Measurements from ENCODE around the gene DNAH14. TPM values are rescaled to one million over a fixed set of nuclear protein-coding genes. Genes with fewer than 3 reads are reported as not detected.

The DNAH14 gene
- total RNA-seq, 1 experiment from 2014 or later, result 39.7 TPM

- H3K23ac ChIP-seq (ENCODE audit: insufficient read length, low read depth, low read length), result no peak overlapping the region
- H3K9me3 ChIP-seq (ENCODE audit: control insufficient read depth, low read depth, low read length), result no peaks in the 10 kb centered on the region
- no peak overlapping the region for H2AK5ac ChIP-seq (ENCODE audit: insufficient read length, low read length)
- H4K91ac ChIP-seq (ENCODE audit: insufficient read length, low read depth, low read length), result no peak overlapping the region
- H3K27me3 ChIP-seq (ENCODE audit: insufficient read depth, low read length), result no peaks in the 10 kb centered on the region
- no peak overlapping the region for H2BK12ac ChIP-seq (ENCODE audit: insufficient read length, low read depth, low read length)
- Mint-ChIP-seq H3K4me1 (no peaks in the 10 kb centered on the region), H3K27me3 (ENCODE audit: low read depth) (peaks cover 4% of the 10 kb centered on the region), H3K36me3 (ENCODE audit: insufficient read depth in 1 of 3, low read depth in 3 of 3) (no peaks in the 10 kb centered on the region), H3K9me3 (no peaks in the 10 kb centered on the region), H3K4me3 (no peak overlapping the region), H3K27ac (no peak overlapping the region)
- no peak overlapping the region for H4K8ac ChIP-seq (replicated peaks; ENCODE audit: insufficient read length, low read depth, low read length)
- no peak overlapping the region for H3K4ac ChIP-seq (ENCODE audit: low read depth, low read length)
- no peak overlapping the region for H3K14ac ChIP-seq (ENCODE audit: insufficient read depth, low read length)
- H3K79me2 ChIP-seq (ENCODE audit: insufficient read depth, low read length), result no peaks in the 10 kb centered on the region
- H3K79me1 ChIP-seq (ENCODE audit: insufficient read depth, low read depth, low read length, poor library complexity, severe bottlenecking), result no peaks in the 10 kb centered on the region
- H3K23me2 ChIP-seq (ENCODE audit: insufficient read length, low read depth, low read length, poor library complexity, severe bottlenecking), result no peaks in the 10 kb centered on the region
- H4K5ac ChIP-seq (ENCODE audit: insufficient read length, low read depth, low read length), result no peak overlapping the region
- H3K9ac ChIP-seq (ENCODE audit: extremely low read depth, insufficient read length, low read length), result no peak overlapping the region
- TF ChIP-seq CTCF (conservative IDR thresholded peaks at IDR 0.05), result no peak
- H3K4me2 ChIP-seq (ENCODE audit: insufficient read depth, insufficient read length, low read length), result no peak overlapping the region
- H4K20me1 ChIP-seq (ENCODE audit: control insufficient read depth, insufficient read depth, insufficient read length), result no peaks in the 10 kb centered on the region
- H2BK5ac ChIP-seq (ENCODE audit: insufficient read length, low read length), result no peak overlapping the region
- H2BK15ac ChIP-seq (ENCODE audit: low read depth, low read length), result no peak overlapping the region
- no peak overlapping the region for H2BK120ac ChIP-seq (ENCODE audit: low read depth, low read length, poor library complexity, severe bottlenecking)
- H3K27ac ChIP-seq (ENCODE audit: insufficient read length, low read depth, low read length), result no peak overlapping the region
- no peaks in the 10 kb centered on the region for H3K4me1 ChIP-seq (ENCODE audit: insufficient read depth, low read length)
- H3K56ac ChIP-seq (ENCODE audit: insufficient read length, low read depth, low read length), result no peak overlapping the region
- DNase-seq, result no peak
- H2AFZ ChIP-seq (ENCODE audit: low read length), result no peak overlapping the region
- WGBS (ENCODE audit: extremely low coverage, insufficient read length, low lambda C conversion rate), result no CpG with 5 or more reads among the region's 1 CpG
- no peak overlapping the region for H3K18ac ChIP-seq (ENCODE audit: insufficient read length, low read depth, low read length)
- no peak overlapping the region for H2BK20ac ChIP-seq (ENCODE audit: low read depth, low read length, poor library complexity, severe bottlenecking)
- no peak overlapping the region for H3T11ph ChIP-seq (ENCODE audit: low read length)
Observed at GRCh38 chr1:225355863-225356262, 426.4 kb downstream of the DNAH14 start.
